GM12878 (cell line): ENCODE measurements around the gene EP300. TPM values are rescaled to one million over a fixed set of nuclear protein-coding genes. Genes with fewer than 3 reads are reported as not detected.

Source experiments
- ATAC-seq: fragments of 200-7000 bp; cut with Tn5 transposase; 3 replicates; pipeline ENCODE4 v1.9.1; 2020; ENCODE audit warnings: mild to moderate bottlenecking, moderate library complexity
- BruUV-seq: library from RNA; stranded (reverse); fragments of 400-500 nt; replicated peaks from 2 replicates; lab custom pipeline; 2021; lab: Mats Ljungman, UMichigan
- CTCF ChIA-PET: fragments of 300-600 bp; sonication (Branson Sonifier 250); formaldehyde crosslinking; extraction: SDS; loops from one replicate; lab custom pipeline; 2021; ENCODE audit warnings: inconsistent platforms; lab: Yijun Ruan, JAX
- POLR2A ChIA-PET: fragments of 350-600 bp; formaldehyde crosslinking; extraction: SDS; loops from one replicate; lab custom pipeline; 2021; ENCODE audit warnings: inconsistent platforms; lab: Charles Lee
- RAD21 ChIA-PET: fragments of 300-600 bp; sonication (Branson Sonifier 250); formaldehyde crosslinking; loops from one replicate; lab custom pipeline; 2023; ENCODE audit warnings: antibody characterized with exemption; ENCODE audit not compliant: unreplicated experiment; lab: Charles Lee
- SMC1A ChIA-PET: fragments of 300-600 bp; sonication (Branson Sonifier 250); formaldehyde crosslinking; loops from one replicate; lab custom pipeline; 2023; ENCODE audit not compliant: unreplicated experiment, uncharacterized antibody; lab: Charles Lee
- DNase-seq: peaks from one replicate; pipeline ENCODE4 v3.0.0-alpha.2; 2011; ENCODE audit warnings: low read depth, low spot score
- FAIRE-seq: peaks from 3 replicates; lab custom pipeline; 2011; peaks lifted over from hg19 to GRCh38; lab: Jason Lieb, UNC
- H2AFZ ChIP-seq: 2 replicates; pipeline ENCODE4 v1.6.0; 2011; ENCODE audit warnings: low read depth, low read length, control low read depth; ENCODE audit not compliant: control insufficient read depth
- H3K27ac ChIP-seq: 2 replicates; pipeline ENCODE4 v1.5.1; 2011; ENCODE audit warnings: control low read depth; ENCODE audit not compliant: control insufficient read depth, insufficient read depth
- H3K27me3 ChIP-seq, 2 experiments: replicated peaks in 1 of 2; 2 replicates each; pipeline versions ENCODE4 v1.6.0 to v1.6.1; 2011; ENCODE audit warnings: low read length in 1 of 2; ENCODE audit not compliant: control insufficient read depth in 2 of 2, insufficient read depth in 2 of 2
- H3K36me3 ChIP-seq, 2 experiments: 2 replicates each; pipeline ENCODE4 v1.5.1; 2011; ENCODE audit warnings: low read length in 1 of 2; ENCODE audit not compliant: control insufficient read depth in 2 of 2, insufficient read depth in 2 of 2
- H3K4me1 ChIP-seq: 2 replicates; pipeline ENCODE4 v1.6.1; 2011; ENCODE audit warnings: mild to moderate bottlenecking, low read length, moderate library complexity, mixed read lengths; ENCODE audit not compliant: control insufficient read depth, insufficient read depth
- H3K4me2 ChIP-seq: 2 replicates; pipeline ENCODE4 v1.6.0; 2011; ENCODE audit warnings: control low read depth; ENCODE audit not compliant: control insufficient read depth, insufficient read depth
- H3K4me3 ChIP-seq: fragments of 200-600 bp; sonication (generic); 2 replicates; pipeline ENCODE4 v1.5.1; 2016
- H3K79me2 ChIP-seq: 2 replicates; pipeline ENCODE4 v1.6.0; 2011; ENCODE audit warnings: low read length; ENCODE audit not compliant: control insufficient read depth, insufficient read depth
- H3K9ac ChIP-seq: 2 replicates; pipeline ENCODE4 v1.8.0; 2011; ENCODE audit warnings: low read length, control low read depth, mixed read lengths; ENCODE audit not compliant: control insufficient read depth, insufficient read depth
- H3K9me3 ChIP-seq: replicated peaks from 3 replicates; pipeline ENCODE4 v1.5.1; 2011; ENCODE audit warnings: mild to moderate bottlenecking, low read length; ENCODE audit not compliant: control insufficient read depth, insufficient read depth
- H4K20me1 ChIP-seq: 2 replicates; pipeline ENCODE4 v1.6.0; 2011; ENCODE audit not compliant: control insufficient read depth, insufficient read depth
- CBX3 ChIP-seq: fragments of 200-600 bp; sonication (generic); IDR thresholded peaks from 2 replicates; pipeline ENCODE4 v1.6.1; 2016; ENCODE audit warnings: low read depth, borderline replicate concordance
- CBX5 ChIP-seq: sonication (generic); IDR thresholded peaks from 2 replicates; pipeline ENCODE4 v1.6.1; 2016; ENCODE audit warnings: low read depth, moderate library complexity, mild to moderate bottlenecking, inconsistent platforms
- CHD2 ChIP-seq: IDR thresholded peaks from 2 replicates; pipeline ENCODE4 v1.6.1; 2011; ENCODE audit warnings: low read depth, low read length, improper control_type of control experiment, borderline replicate concordance
- EZH2 ChIP-seq: IDR thresholded peaks from 2 replicates; pipeline ENCODE4 v1.6.1; 2012; ENCODE audit warnings: low read depth, mild to moderate bottlenecking, control low read depth, inconsistent platforms, low read length, borderline replicate concordance; ENCODE audit not compliant: control insufficient read depth
- KAT2A ChIP-seq: conservative IDR thresholded peaks from 2 replicates; pipeline ENCODE4 v1.6.1; 2011; ENCODE audit warnings: low read depth, low read length; ENCODE audit not compliant: control insufficient read depth
- NFIC ChIP-seq: IDR thresholded peaks from 2 replicates; pipeline ENCODE4 v1.6.1; 2012; ENCODE audit warnings: low read depth, mild to moderate bottlenecking, inconsistent platforms, low read length, moderate library complexity
- NR2C1 ChIP-seq: fragments of 450-650 bp; IDR thresholded peaks from 2 replicates; pipeline ENCODE4 v1.6.1; 2017; ENCODE audit warnings: antibody characterized with exemption, mild to moderate bottlenecking, moderate library complexity
- POLR2AphosphoS2 ChIP-seq: IDR thresholded peaks from 2 replicates; pipeline ENCODE4 v1.6.1; 2011; ENCODE audit warnings: low read depth, mild to moderate bottlenecking, low read length, improper control_type of control experiment, moderate library complexity
- POU2F2 ChIP-seq: IDR thresholded peaks from 3 replicates; pipeline ENCODE4 v1.6.1; 2011; ENCODE audit warnings: low read depth, mild to moderate bottlenecking, low read length, borderline replicate concordance
- RAD21 ChIP-seq: IDR thresholded peaks from 2 replicates; pipeline ENCODE4 v1.6.1; 2011; ENCODE audit warnings: mild to moderate bottlenecking, low read depth, low read length, moderate library complexity; ENCODE audit not compliant: insufficient read depth
- RAD51 ChIP-seq: fragments of 450-650 bp; IDR thresholded peaks from 2 replicates; pipeline ENCODE4 v1.6.1; 2016; ENCODE audit warnings: moderate library complexity, mild to moderate bottlenecking, inconsistent platforms
- RELA ChIP-seq: fragments of 450-650 bp; IDR thresholded peaks from 2 replicates; pipeline ENCODE4 v1.8.0; 2014; ENCODE audit warnings: borderline replicate concordance; ENCODE audit not compliant: partially characterized antibody
- RUNX3 ChIP-seq: IDR thresholded peaks from 2 replicates; pipeline ENCODE4 v1.6.1; 2012; ENCODE audit warnings: low read length, inconsistent platforms
- SMAD1 ChIP-seq: fragments of 450-650 bp; IDR thresholded peaks from 2 replicates; pipeline ENCODE4 v1.6.1; 2018; ENCODE audit warnings: mild to moderate bottlenecking, low read depth; ENCODE audit not compliant: partially characterized antibody
- SP1 ChIP-seq: IDR thresholded peaks from one replicate; pipeline ENCODE4 v1.6.1; 2011; ENCODE audit warnings: low read depth, low read length
- YY1 ChIP-seq: IDR thresholded peaks from 2 replicates; pipeline ENCODE4 v1.6.1; 2011; ENCODE audit warnings: low read depth, mild to moderate bottlenecking, low read length
- ZNF384 ChIP-seq: IDR thresholded peaks from 2 replicates; pipeline ENCODE4 v1.6.1; 2012; ENCODE audit warnings: low read depth, mild to moderate bottlenecking, low read length, improper control_type of control experiment, borderline replicate concordance
- WGBS: methylation state at CpG from one replicate; pipeline ENCODE4 v1.1.6; 2016; ENCODE audit warnings: low lambda C conversion rate; ENCODE audit not compliant: insufficient replicate concordance, insufficient coverage; ENCODE audit errors: missing lambda C conversion rate; 5-methylcytosine and 5-hydroxymethylcytosine counted together
- in situ Hi-C: fragments of 300-500 bp; cut with MboI; formaldehyde crosslinking; loops from 9 replicates; pipeline ENCODE4 v1.14.3; 2018; ENCODE audit warnings: mixed read lengths
- intact Hi-C: fragments of 100-400 bp; cut with micrococcal nuclease; formaldehyde crosslinking; loops from one replicate; pipeline ENCODE4 v1.14.2; 2022; ENCODE audit not compliant: unreplicated experiment
- polyA plus RNA-seq, 11 experiments: library from polyadenylated mRNA; depleted of rRNA in 4 of 11; unstranded in 6 of 11; stranded (reverse) in 5 of 11; fragments of >200 nt; fragmentation: Nextera tagmentation in 4 of 11; fragmentation: Illumina TruSeq in 1 of 11; extraction: Ambion mirVana in 4 of 11; extraction: Trizol in 1 of 11; gene quantifications; 1 replicate in 1 of 11; 2 replicates in 10 of 11; pipeline versions ENCODE4 v1.2.1 to v1.2.3, GENCODE V29; 2011 to 2016; ENCODE audit warnings: inconsistent platforms in 2 of 11, missing spikeins in 2 of 11, low read depth in 1 of 11
- total RNA-seq, 4 experiments: library from RNA; depleted of rRNA in 3 of 4; stranded (reverse); fragments of >200 nt in 3 of 4; fragmentation: Illumina TruSeq in 1 of 4; extraction: Trizol in 1 of 4; gene quantifications; 2 replicates each; pipeline versions ENCODE4 v1.2.1 to v1.2.3, GENCODE V29; 2013 to 2021
- TF ChIP-seq, protein P1 (sequence below), 3 experiments: IDR thresholded peaks in 2 of 3; conservative IDR thresholded peaks in 1 of 3; 2 replicates each; pipeline ENCODE4 v1.5.1; 2011; ENCODE audit warnings: low read depth in 3 of 3, low read length in 3 of 3, mild to moderate bottlenecking in 3 of 3, control low read depth in 2 of 3, moderate library complexity in 2 of 3, inconsistent platforms in 1 of 3, mixed read lengths in 1 of 3; ENCODE audit not compliant: control insufficient read depth in 2 of 3, insufficient read depth in 1 of 3; ENCODE audit errors: extremely low read depth in 1 of 3
- TF ChIP-seq, protein P2 (sequence below): fragments of 450-650 bp; IDR thresholded peaks from 2 replicates; pipeline ENCODE4 v1.6.1; 2017; ENCODE audit warnings: antibody characterized with exemption, mild to moderate bottlenecking, moderate library complexity
- TF ChIP-seq, protein P3 (sequence below): IDR thresholded peaks from 2 replicates; pipeline ENCODE4 v1.6.1; 2012; ENCODE audit warnings: low read depth, low read length, improper control_type of control experiment

Gene EP300
- total and polyA plus RNA-seq, 10 of the 15 experiments (the other 5 are each of a cell fraction or from before 2014, with no cell fraction given), result 5.5 to 48.5 (median 23.6) TPM

DNA sequence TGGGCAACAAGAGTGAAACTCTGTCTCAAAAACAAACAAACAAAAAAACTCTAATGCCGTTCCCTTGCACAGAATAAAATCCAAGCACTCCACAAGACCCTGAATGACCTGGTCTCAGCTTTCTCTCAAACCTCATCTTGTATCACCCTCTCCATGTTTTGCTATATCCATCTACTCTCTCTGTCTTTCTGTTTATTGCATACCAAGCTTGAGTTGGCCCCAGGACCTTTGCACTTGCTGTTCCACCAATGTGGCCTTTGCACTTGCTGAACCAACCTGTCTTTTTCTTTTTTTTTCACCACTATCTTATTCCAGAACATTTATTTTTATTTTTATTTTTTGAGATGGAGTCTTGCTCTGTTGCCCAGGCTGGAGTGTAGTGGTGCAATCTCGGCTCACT, 110.7 kb downstream of the EP300 start:
- no peaks in the 10 kb centered on the region; a peak in 1 of 4 replicates for H3K36me3 ChIP-seq
- POLR2A ChIA-PET, result interaction anchor here (0.6 kb wide), 1 partner anchor 8 kb away, joined by 3 read pairs; no protein-coding TSS in a partner anchor
- peaks cover 10% of the 10 kb centered on the region for H3K79me2 ChIP-seq
- intact Hi-C loops (no loop called here), in situ Hi-C loops (no loop called here)
- FAIRE-seq (no peak), ATAC-seq (no peak), DNase-seq (no peak)
- CTCF ChIA-PET, result interaction anchor here (1.0 to 1.5 kb wide), 2 partner anchors 100 to 280 kb away, joined by 3 to 4 read pairs; no protein-coding TSS in a partner anchor
- H3K9ac ChIP-seq, result no peak overlapping the region
- SMC1A ChIA-PET, result interaction anchor here (0.7 kb wide), 1 partner anchor 109 kb away, joined by 3 read pairs; no protein-coding TSS in a partner anchor
- no peak for TF ChIP-seq RUNX3
- no peak for TF ChIP-seq NFIC
- TF ChIP-seq RAD21, result no peak
- no peak for TF ChIP-seq POLR2AphosphoS2
- TF ChIP-seq, protein P1, sequence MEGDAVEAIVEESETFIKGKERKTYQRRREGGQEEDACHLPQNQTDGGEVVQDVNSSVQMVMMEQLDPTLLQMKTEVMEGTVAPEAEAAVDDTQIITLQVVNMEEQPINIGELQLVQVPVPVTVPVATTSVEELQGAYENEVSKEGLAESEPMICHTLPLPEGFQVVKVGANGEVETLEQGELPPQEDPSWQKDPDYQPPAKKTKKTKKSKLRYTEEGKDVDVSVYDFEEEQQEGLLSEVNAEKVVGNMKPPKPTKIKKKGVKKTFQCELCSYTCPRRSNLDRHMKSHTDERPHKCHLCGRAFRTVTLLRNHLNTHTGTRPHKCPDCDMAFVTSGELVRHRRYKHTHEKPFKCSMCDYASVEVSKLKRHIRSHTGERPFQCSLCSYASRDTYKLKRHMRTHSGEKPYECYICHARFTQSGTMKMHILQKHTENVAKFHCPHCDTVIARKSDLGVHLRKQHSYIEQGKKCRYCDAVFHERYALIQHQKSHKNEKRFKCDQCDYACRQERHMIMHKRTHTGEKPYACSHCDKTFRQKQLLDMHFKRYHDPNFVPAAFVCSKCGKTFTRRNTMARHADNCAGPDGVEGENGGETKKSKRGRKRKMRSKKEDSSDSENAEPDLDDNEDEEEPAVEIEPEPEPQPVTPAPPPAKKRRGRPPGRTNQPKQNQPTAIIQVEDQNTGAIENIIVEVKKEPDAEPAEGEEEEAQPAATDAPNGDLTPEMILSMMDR (IDR thresholded peaks at IDR 0.05 in 2 of 3, conservative IDR thresholded peaks at IDR 0.05 in 1 of 3; ENCODE audit: control insufficient read depth in 2 of 3, extremely low read depth in 1 of 3, insufficient read depth in 1 of 3, low read depth in 3 of 3, low read length in 3 of 3), result no peak
- TF ChIP-seq, protein P2, sequence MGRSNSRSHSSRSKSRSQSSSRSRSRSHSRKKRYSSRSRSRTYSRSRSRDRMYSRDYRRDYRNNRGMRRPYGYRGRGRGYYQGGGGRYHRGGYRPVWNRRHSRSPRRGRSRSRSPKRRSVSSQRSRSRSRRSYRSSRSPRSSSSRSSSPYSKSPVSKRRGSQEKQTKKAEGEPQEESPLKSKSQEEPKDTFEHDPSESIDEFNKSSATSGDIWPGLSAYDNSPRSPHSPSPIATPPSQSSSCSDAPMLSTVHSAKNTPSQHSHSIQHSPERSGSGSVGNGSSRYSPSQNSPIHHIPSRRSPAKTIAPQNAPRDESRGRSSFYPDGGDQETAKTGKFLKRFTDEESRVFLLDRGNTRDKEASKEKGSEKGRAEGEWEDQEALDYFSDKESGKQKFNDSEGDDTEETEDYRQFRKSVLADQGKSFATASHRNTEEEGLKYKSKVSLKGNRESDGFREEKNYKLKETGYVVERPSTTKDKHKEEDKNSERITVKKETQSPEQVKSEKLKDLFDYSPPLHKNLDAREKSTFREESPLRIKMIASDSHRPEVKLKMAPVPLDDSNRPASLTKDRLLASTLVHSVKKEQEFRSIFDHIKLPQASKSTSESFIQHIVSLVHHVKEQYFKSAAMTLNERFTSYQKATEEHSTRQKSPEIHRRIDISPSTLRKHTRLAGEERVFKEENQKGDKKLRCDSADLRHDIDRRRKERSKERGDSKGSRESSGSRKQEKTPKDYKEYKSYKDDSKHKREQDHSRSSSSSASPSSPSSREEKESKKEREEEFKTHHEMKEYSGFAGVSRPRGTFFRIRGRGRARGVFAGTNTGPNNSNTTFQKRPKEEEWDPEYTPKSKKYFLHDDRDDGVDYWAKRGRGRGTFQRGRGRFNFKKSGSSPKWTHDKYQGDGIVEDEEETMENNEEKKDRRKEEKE, result no peak
- no peak for TF ChIP-seq RELA
- TF ChIP-seq SP1, result no peak
- no peak for TF ChIP-seq EZH2
- TF ChIP-seq, protein P3, sequence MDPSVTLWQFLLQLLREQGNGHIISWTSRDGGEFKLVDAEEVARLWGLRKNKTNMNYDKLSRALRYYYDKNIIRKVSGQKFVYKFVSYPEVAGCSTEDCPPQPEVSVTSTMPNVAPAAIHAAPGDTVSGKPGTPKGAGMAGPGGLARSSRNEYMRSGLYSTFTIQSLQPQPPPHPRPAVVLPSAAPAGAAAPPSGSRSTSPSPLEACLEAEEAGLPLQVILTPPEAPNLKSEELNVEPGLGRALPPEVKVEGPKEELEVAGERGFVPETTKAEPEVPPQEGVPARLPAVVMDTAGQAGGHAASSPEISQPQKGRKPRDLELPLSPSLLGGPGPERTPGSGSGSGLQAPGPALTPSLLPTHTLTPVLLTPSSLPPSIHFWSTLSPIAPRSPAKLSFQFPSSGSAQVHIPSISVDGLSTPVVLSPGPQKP, result no peak
- no peak for TF ChIP-seq POU2F2
- TF ChIP-seq KAT2A, result no peak
- no peak for TF ChIP-seq NR2C1
- no peak for TF ChIP-seq ZNF384
- TF ChIP-seq CBX3, result no peak
- TF ChIP-seq SMAD1, result no peak
- no peak for TF ChIP-seq CBX5
- TF ChIP-seq YY1, result no peak
- no peak for TF ChIP-seq RAD51
- no peak for TF ChIP-seq CHD2
- H3K4me2 ChIP-seq, result no peak overlapping the region
- H2AFZ ChIP-seq, result no peak overlapping the region
- no peak overlapping the region for H3K27ac ChIP-seq
- RAD21 ChIA-PET, result interaction anchor here (0.6 kb wide), 1 partner anchor 280 kb away, joined by 4 read pairs; no protein-coding TSS in a partner anchor
- H3K27me3 ChIP-seq, result no peaks in the 10 kb centered on the region
- no peaks in the 10 kb centered on the region for H4K20me1 ChIP-seq
- H3K9me3 ChIP-seq, result no peaks in the 10 kb centered on the region
- no peaks in the 10 kb centered on the region for H3K4me1 ChIP-seq
- WGBS, result 60% methylated on average over 2 of the region's 2 CpGs
- no peak overlapping the region for H3K4me3 ChIP-seq
- BruUV-seq, result no TSS peak
